Iris pigment epithelial cell (primary cell): ENCODE data around the gene NF2.
"Not testable (repeated sequence)": the region's sequence is repeated elsewhere in the genome, so short reads cannot be mapped to it uniquely, and the experiment has no call there.

Source experiments
- DNase-seq: peaks from one replicate; pipeline ENCODE4 v3.0.0-alpha.2; 2011; ENCODE audit warnings: low read depth

NF2 gene

GRCh38 chr22:29596408-29596807 is 7.0 kb upstream of the NF2 start:
- no peak for DNase-seq

GRCh38 chr22:29597871-29598683 is 5.4 kb upstream of the NF2 start:
- DNase-seq, result not testable (repeated sequence)

- DNase-seq, result no peak
These were observed 4.8 kb upstream of the NF2 start for GRCh38 chr22:29598684-29599020.

- DNase-seq, result peak; percentile 42
These were observed 585 bp downstream of the NF2 start for GRCh38 chr22:29604076-29604360.

- DNase-seq, result no peak
These were observed 2.1 kb downstream of the NF2 start for GRCh38 chr22:29605527-29605850.

- DNase-seq, result no peak
These were observed 2.9 kb downstream of the NF2 start for GRCh38 chr22:29606320-29606719.

- no peak for DNase-seq
These were observed 4.0 kb downstream of the NF2 start for GRCh38 chr22:29607426-29607825.

- no peak for DNase-seq
These were observed 5.7 kb downstream of the NF2 start for GRCh38 chr22:29609139-29609538.

GRCh38 chr22:29610780-29611179 is 7.3 kb downstream of the NF2 start:
- DNase-seq, result no peak

GRCh38 chr22:29615705-29616327 is 12.4 kb downstream of the NF2 start:
- no peak for DNase-seq

- DNase-seq, result peak; percentile 73
These were observed 14.6 kb downstream of the NF2 start for GRCh38 chr22:29617922-29618629.

- peak; percentile 98 for DNase-seq
These were observed 18.5 kb downstream of the NF2 start for GRCh38 chr22:29621761-29622526.

- no peak for DNase-seq
These were observed 19.6 kb downstream of the NF2 start for GRCh38 chr22:29623059-29623458.

GRCh38 chr22:29623553-29624169 is 20.2 kb downstream of the NF2 start:
- no peak for DNase-seq

GRCh38 chr22:29625090-29625825 is 21.8 kb downstream of the NF2 start:
- DNase-seq, result peak; percentile 86

- DNase-seq, result peak; percentile 94
These were observed 23.2 kb downstream of the NF2 start for GRCh38 chr22:29626497-29627195.

GRCh38 chr22:29627196-29627535 is 23.7 kb downstream of the NF2 start:
- no peak for DNase-seq

- no peak for DNase-seq
These were observed 25.8 kb downstream of the NF2 start for GRCh38 chr22:29628996-29629902.

- no peak for DNase-seq
These were observed 26.6 kb downstream of the NF2 start for GRCh38 chr22:29629903-29630516.

- DNase-seq, result no peak
These were observed 27.6 kb downstream of the NF2 start for GRCh38 chr22:29630987-29631386.
